22Rv1 (cell line): ENCODE results near the gene COMMD3.

Experiments
- H3K27ac ChIP-seq: fragments of 450-650 bp; 2 replicates; pipeline ENCODE4 v1.5.1; 2017
- ZFX ChIP-seq: fragments of 450-650 bp; IDR thresholded peaks from 2 replicates; pipeline ENCODE4 v1.6.1; 2017; ENCODE audit warnings: antibody characterized with exemption, borderline replicate concordance
- TF ChIP-seq, protein P1 (sequence below): fragments of 450-650 bp; IDR thresholded peaks from 2 replicates; pipeline ENCODE4 v1.5.1; 2017; ENCODE audit warnings: mild to moderate bottlenecking

Gene COMMD3

DNA sequence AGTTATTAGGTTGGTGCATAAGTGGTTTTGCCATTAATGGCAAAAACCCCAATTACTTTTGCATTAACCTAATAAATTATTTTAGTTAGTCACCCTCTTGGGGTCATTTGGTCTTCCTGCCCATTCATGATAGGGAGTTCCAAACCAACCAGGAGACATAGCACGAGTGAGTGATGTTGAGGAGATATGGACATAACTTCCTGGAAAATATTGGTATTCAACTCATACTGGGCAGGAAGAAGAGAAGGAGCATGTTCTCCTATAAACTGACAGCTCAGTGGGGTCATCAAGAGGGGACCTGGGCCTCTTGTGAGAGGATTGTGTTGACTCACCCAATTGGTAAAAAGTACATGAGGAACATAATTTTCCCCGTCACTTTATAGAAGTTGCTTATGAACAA, 52.8 kb downstream of the COMMD3 start:
- TF ChIP-seq ZFX, result no peak
- TF ChIP-seq, protein P1, sequence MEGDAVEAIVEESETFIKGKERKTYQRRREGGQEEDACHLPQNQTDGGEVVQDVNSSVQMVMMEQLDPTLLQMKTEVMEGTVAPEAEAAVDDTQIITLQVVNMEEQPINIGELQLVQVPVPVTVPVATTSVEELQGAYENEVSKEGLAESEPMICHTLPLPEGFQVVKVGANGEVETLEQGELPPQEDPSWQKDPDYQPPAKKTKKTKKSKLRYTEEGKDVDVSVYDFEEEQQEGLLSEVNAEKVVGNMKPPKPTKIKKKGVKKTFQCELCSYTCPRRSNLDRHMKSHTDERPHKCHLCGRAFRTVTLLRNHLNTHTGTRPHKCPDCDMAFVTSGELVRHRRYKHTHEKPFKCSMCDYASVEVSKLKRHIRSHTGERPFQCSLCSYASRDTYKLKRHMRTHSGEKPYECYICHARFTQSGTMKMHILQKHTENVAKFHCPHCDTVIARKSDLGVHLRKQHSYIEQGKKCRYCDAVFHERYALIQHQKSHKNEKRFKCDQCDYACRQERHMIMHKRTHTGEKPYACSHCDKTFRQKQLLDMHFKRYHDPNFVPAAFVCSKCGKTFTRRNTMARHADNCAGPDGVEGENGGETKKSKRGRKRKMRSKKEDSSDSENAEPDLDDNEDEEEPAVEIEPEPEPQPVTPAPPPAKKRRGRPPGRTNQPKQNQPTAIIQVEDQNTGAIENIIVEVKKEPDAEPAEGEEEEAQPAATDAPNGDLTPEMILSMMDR, result no peak

DNA sequence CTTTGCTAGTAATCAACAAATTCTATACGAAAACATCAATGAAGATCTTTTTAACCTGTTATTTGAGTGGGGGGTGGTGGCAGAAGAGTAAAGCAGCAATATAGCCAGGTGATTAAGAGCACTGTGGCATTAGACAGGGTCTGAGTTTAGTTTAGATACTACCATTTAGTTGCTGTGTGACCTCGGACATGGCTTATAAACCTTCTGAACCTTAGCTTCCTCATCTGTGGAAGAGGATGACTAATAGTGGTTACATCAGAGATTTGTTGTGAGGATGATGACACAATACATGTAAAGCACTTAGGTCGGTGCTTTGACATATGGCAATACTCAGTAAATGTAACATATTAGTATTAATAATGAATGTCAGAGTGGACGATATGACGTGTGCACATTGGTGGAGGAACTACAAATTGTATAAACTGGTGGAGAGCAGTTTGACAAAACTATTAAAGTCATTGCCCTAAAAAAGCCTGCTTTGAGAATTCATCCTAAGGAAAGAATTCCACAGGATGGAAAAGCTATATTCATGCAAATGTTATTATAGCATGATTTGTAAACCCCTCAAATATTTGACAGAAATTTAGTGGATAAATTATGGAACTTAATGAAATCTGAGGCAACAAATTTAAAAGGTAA, 53.4 kb downstream of the COMMD3 start:
- no peak for TF ChIP-seq ZFX
- TF ChIP-seq, protein P1, result no peak
- no peak overlapping the region for H3K27ac ChIP-seq

More for the DNA sequence above, 52.8 kb downstream of the COMMD3 start:
- no peak overlapping the region for H3K27ac ChIP-seq
